Hippocampal formation (tissue), 2 donors: ENCODE data around the gene SLC45A3.
"Not testable (repeated sequence)": the region's sequence is repeated elsewhere in the genome, so short reads cannot be mapped to it uniquely, and the experiment has no call there.

Experiments used
- DNase-seq, 2 donors: peaks; one replicate each; lab custom pipeline; 2025; lab: John Stamatoyannopoulos, UW

SLC45A3 gene, protein sequence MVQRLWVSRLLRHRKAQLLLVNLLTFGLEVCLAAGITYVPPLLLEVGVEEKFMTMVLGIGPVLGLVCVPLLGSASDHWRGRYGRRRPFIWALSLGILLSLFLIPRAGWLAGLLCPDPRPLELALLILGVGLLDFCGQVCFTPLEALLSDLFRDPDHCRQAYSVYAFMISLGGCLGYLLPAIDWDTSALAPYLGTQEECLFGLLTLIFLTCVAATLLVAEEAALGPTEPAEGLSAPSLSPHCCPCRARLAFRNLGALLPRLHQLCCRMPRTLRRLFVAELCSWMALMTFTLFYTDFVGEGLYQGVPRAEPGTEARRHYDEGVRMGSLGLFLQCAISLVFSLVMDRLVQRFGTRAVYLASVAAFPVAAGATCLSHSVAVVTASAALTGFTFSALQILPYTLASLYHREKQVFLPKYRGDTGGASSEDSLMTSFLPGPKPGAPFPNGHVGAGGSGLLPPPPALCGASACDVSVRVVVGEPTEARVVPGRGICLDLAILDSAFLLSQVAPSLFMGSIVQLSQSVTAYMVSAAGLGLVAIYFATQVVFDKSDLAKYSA

DNA sequence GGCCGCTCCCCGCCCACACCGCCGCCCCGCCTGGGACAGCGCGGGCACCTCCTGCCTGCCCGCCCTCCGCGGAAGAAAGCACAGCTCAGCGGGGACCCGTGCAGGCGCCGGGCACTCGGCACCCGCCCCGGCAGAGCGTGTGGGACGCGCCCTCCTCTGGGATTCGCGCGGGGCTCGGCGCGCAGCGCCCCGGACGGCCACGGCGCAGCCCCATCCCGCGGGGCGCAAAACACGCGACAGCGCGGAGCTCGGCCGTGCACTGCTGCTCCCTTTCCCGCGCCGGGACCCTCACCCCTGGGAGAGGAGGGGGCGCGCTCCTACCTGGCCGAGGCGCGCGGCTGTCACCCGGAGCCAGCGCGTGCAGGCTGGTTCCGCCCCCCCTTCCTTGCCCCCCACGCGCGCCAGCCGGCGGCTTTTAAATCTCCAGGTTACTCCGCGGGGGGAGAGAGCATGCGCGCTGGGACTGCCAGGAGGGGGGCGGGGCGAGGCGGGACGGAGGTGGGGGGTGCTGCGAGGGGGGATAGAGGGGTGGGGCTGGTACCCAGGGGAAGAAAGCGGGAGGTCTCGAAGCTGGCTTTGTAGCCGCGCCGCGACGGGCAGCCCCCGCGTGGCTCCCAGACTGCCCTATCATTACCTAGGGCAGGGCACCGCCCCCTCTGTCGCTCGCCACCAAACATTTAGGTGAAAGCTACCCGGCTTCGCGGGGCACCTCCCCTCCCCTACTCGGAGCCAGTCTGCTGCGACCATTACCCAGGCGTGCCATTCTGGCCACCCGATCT is at the start of gene SLC45A3:
Gene SLC45A3 (minus strand): TSS at position 437 of the 779 bp plus-strand sequence. CDS start 15,853 bp downstream, outside the sequence.
- DNase-seq = peak in 1 of 2 donors; percentile 61

DNA sequence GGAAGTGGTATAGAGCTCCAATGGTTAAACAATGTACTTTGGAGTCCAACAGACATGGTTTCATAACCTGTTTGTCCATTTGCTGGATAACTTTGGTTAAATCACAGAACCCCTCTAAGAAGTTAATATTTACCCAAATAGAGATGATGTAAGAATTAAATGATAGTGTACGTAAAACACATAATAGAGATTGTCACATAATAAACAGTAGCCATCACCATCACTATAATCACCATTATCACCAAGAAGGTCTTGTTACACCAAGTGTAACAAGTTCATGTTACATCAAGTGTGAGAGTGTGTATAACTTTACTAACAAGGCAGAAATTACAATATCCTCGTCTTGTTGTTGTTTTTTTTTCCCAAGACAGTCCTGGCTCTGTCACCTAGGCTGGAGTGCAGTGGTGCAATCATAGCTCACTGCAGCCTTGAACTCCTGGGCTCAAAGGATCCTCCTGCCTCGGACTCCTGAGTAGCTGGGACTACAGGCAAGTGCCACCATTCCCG is 46.4 kb upstream of the SLC45A3 start:
- DNase-seq = no peak

DNA sequence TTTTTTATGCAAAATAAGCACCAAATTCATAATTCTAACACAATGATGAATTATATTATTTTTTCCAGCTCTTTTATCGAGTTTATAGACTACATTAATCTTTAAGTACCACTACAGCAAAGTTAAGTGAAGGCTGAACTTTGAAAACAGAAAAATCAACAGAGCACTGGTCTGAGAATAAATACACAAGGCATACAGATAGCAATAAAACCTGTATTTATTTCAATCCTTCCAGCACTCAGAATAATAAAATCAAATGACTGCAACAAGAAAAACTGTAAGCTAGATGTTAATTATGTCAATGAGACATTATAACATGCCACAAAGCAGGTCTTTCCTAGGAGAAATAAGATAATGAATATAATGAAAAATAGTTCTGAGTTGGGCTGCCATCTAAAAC is 45.2 kb upstream of the SLC45A3 start:
- no peak for DNase-seq

DNA sequence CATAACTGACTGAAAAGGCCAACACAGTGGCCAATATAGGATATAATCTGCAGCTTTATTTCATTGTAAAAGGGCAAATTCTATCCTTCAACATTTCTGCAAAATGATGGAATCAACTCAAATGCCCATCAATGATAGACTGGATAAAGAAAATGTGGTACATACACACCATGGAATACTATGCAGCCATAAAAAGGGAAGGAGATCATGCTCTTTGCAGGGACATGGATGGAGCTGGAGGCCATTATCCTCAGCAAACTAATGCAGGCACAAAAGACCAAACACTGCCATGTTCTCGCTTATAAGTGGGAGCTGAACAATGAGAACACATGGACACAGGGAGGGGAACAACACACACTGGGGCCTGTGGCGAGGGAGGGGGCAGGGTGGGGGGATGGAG is 40.4 kb upstream of the SLC45A3 start:
- DNase-seq = not testable (repeated sequence)

DNA sequence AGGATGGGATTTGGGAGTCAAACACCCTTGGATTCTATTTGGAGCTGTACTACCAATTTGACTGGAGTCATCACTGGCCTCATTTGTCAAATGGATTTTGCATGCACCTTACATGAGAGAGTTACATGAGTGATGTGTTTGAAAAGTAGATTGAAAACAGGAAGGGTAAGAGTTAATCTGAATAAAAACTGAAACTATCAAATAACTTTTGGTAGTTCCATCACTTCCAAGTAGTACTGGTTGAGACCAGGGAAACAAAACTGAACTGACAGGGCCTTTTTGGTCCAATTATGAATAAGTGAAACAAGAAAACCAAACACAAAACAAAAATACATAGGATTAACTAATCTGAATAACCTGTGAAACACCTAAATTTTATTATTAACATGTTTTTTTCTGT is 39.5 kb upstream of the SLC45A3 start:
- DNase-seq = no peak

DNA sequence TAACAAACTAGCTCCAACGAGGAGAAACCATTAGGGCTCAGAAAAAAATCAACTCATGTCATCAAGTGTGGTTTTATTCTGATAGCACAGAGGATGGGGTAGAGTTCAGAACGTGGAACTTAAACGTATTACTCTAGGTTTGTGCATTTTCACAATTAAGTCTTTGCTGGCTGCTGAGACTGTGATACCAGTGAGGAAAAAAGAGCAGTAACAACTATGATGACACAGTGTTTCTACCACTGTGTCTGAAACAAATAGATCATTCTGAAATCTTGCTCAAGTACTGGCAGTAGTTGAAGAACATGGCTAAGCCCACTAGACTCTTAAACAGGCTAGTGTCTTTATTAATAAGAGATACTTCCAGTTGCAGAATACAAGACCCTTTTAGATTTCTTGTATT is 38.7 kb upstream of the SLC45A3 start:
- DNase-seq = no peak

DNA sequence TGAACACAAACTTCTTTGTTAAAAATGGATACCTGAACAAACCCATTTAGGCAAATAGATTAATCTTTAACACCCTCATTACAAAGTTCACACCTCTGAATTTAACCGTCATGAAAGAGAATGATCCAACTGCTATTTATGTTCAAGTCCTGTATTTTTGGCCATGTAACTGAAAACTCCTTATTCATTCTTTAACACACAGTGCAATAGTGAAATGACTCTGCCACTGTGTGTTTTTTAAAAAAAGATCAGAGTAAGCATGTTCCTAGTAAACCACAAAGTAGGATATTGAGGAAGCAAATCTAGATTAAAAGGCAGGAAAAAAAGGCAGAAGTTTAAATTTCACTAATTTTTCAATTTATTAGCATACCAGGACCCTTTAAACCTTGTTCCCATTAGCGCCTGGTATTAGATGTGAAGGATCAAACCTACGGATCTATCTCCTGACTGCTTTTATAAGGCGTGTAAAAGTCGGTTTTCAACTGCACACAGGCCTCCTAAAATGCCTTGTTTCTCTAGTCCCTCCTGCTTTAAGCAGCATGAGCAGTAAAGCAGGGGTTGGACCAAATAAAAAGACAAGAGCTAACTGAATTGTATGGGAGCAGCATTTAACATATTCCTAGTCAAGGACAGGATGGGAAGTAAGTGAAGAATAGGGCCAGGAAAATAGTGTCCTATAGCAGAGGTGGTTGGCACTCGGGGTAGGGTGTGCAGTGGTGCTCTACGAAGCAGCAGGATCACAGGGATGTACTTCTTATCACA is 36.2 kb upstream of the SLC45A3 start:
- DNase-seq = no peak

DNA sequence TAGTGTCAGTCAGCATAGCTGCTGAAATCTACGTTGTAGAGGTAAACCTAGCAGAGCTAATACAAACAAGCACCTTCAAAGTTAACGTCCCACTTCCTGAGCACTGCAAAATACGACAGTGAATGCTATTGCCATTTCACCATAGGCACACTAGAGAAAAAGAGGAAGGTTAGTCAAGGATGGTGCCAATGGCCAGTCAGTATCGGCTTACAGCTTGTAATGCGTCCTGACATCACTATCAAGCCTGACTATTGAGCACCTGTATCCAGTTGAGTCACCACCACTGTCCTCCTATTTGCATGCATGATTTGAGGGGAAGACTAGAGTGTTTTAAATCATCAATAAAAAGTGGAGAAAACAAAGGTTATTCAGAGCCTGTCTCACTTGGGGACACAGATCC is 35.3 kb upstream of the SLC45A3 start:
- DNase-seq = no peak

DNA sequence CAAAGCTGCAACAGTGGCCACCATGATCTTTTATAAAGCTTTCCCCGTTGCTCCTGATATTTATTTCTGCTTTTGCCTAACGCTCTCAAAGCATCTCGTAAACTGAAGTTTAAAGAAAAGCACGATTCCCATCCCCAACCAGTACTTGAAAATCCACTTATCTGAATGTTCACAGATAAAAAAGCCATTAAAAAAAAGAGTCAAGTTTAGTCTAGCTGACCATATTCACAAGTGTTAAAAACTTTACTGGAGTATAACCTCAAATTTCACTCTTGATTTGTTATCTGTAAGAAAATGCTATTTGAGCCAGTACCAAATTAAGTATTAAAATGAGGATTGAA is 34.6 kb upstream of the SLC45A3 start:
- DNase-seq = no peak

DNA sequence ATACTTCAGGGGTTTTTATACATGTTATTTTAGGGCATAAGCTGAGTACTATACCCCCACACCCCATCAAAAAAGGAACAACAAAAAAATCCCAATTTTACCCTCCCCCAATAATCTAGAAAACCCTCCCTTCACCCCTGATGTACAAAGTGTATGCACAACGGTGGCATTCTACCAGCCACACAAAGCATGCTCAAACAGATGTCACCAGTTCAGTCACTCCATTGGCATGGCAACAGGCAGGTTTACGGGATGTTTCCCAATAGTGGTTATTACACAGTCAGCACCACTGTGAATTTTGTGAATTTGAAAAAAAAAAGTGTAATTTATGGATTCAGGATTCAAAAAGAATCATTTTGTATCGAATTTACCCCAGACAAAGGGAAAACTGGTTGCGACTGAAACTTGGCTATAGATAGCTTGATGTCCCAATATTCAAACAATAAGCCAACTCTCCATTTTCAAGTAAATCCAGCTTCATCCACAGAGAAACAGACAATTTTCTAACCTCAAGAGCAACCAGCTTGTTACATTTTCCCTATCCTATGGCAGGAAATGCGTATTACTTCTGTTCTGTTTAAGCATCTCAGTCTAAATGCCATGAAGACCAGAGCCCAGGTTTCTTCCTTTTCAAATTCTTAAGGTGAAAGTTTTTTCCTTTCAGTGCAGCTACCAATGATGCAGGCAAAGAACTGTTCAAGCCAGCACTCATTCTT is 34.0 kb upstream of the SLC45A3 start:
- DNase-seq = no peak

DNA sequence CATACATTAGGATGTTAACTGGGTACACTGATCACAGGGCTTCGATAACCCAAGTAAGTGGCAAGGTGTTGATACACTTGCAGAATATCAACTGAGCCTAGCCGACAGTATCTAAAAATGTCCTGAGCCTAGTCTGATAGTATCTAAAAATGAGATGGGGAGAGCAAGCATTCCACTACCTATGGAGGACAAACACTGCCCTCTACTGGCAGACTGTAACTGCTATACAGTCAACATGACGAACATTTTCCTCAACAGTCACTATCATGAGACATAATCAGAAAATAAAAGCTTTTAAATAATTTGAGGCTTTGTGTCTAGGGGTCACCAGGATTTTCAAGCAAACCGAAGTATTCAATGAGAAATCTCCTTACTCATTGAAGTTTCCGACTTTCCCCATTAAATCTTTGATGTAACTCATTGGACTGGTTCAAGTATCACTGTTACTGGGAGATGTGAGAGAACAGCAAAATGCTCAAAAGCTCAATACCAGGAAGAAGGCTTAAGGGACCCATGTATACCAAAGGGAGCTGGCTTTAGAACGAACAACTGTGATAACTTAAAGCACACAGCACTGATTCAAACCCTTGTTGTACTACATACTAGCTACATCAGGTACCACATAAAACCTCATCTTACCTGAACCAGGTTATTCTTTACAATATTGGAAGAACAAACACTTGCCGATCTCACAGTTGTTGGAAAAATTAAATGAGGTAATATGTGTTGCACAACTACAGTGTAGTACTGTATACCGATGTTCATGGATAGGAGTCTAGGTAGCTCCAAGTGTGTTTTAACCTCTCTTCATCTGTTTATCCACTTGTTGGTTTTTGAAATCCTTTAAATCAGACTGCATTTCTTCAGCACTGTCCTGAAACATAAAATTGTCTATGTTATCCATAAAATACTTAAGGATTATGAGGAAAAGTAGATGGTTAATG is 31.1 kb upstream of the SLC45A3 start:
- peak; percentile 66 to 87 for DNase-seq

DNA sequence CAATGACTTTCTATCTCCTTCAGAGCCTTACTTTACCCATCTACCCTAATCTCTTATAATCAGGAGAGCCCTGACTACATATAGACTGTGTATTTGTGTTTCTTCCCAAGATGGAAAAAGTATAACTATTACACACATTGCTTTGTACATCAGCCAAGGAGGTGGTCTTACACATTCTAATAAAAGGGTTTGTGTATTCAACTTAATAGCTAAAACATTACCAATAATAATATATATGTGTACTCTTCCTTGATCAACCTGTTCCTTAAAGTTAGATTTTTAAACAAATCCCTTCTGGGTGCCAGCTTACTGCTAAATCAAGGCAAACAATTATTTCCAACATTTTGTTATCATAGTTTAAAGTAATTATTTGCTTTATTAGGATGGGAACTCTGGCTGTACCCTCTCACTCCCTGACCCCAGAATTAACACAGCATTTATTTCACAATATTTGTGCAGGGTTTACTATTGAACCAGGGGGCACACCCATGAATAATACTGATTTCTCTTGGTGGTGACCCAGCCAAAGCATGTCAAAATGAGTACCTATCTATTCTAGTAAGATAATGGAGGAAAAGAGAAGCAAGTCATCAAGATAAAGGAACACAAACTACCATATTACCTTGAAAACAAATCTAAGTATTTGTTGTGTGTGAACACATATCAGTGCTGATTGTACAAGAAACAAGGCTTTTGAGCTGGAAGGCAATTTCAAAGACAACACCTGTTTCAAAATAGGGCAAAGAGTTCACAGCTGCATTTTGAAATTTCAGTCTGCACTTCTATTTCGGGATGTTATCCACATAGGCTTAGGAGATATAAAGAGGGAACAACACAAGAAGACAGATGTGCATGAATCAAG is 30.1 kb upstream of the SLC45A3 start:
- no peak for DNase-seq

DNA sequence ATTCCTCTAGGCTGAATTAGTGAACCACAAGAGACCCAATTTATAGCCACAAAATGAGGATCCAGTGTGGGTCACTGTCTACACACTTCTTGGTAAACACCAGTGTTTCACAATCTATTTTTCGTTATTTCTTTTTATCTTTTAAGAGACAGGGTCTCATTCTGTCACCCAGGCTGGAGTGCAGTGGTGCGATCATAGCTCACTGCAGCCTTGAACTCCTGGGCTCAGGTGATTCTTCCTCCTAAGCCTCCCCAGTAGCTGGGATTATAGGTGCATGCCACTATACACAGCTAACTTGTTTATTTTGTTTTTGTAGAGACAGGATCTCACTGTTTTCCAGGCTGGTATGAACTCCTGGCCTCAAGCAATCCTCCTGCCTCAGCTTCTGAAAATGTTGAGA is 29.3 kb upstream of the SLC45A3 start:
- DNase-seq = no peak

DNA sequence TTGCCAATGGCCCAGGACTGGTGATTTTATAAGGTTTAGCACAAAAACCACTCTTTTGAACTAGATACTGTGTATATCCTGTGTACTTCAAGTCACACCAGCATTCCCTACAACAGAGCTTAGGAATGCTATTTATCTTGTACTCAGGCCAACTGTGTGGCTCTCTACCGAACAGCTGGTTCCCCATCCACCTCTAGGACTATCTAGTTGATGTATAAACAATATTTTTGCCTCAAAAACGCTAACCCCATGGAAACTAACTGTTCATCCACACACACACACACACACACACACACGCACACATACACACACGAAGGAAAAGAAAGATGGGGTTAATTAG is 28.7 kb upstream of the SLC45A3 start:
- DNase-seq = no peak

DNA sequence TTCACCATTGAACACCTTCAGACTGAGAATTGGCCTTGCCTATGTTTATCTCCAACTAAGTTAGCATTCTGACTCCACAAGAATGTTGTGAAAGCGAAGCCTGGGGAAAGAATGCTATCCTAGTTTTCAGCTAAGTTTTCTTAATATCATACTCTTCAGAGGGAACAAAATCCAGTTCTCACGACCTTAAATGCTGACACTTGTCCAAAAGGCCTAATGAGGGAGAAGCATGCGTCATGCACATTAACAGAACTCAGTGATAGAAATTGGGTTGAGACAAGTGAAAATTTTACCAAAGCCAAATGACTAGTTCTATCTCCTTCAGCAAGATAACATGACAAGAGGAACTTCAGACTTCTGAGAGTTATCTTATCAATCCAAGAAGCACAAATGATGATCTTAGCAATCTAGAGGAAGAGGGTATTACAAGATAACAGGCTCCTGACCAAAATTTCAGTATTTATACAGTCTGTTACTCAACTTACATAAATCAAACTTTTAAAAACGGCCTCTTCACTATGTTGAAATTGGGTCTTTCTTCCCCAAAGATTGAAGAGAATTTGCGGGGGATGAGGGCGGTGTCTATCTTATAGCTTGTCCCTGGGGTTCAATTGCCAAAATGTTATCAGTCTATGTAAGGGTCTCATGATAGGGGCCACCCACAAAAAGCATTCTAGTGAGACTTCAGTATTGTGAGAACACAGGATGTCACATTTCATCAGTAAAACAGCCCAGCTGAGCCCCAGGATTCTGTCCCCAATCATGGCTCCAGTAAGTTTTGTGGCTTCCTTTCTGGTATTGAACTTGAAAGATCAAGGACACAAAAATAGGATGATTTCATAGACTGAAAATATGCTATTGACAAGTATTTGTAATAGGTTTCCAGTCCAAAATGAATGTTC is 26.5 kb upstream of the SLC45A3 start:
- no peak for DNase-seq

DNA sequence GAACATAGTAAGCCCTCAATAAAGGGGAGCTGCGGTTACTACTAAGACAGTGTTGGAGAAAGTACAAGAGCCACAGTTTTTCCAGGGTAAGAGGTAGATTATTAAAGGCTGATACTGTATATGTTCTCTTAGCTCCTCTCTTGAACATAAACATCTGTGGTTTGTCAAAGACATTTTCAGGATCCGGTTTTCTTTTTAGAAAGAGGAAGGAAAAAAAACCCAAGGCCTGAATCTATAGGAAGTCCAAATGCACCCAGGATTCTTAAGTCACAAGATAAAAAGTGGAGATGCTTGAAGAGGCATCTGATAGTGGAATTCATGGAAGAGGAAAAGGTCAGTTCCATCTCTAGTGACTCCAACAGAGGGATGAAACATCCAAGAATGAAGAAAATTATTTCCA is 24.6 kb upstream of the SLC45A3 start:
- no peak for DNase-seq

DNA sequence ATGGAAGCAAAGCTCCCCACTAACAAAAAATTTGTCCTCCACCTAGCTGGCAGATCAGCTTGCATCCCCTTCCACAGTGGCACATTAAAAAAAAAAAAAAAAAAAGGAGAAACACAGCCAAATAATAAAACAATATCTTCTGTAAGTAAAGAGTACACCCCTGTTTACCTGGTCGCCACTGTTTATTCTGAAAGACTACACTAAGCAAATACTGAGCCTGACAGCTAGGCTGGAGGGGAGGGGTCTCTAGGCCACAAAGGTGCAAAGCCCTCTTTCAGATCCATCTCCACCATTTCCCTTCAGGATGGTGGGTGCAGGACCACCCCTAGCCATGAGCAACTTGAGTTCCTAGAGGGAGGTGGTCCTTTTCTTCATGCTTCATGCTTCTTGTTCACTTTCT is 22.8 kb upstream of the SLC45A3 start:
- no peak for DNase-seq

DNA sequence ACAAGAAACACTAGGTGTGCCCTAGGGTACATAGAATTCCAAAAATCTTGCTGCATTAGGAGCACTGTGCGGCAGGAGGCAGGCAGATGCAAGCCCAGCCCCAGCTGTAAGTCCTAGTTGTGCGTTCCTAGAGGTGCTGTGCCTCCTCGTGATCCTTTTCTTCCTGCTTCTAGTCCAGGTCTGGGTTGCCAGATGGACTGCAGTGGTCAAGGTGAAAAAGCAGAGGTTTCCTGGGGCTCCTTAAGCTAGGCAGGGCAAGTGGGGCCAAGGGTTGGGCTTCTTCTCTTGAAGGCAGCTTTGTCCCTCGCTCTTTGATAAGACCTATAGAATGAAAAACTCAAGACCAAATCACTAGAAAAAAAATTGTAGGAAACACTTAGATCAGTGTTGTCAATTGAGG is 21.6 kb upstream of the SLC45A3 start:
- no peak for DNase-seq
